HG03565 (cell line): Measurements from ENCODE around the gene ST6GALNAC4.
"Not testable (repeated sequence)": the region's sequence is repeated elsewhere in the genome, so short reads cannot be mapped to it uniquely, and the experiment has no call there.

Experiments
- ATAC-seq: cut with Tn5 transposase; IDR thresholded peaks from one replicate; pipeline ENCODE4 v1.9.1; 2021; ENCODE audit warnings: mild to moderate bottlenecking, moderate library complexity; ENCODE audit not compliant: unreplicated experiment

ST6GALNAC4 gene

GRCh38 chr9:127895811-127896210 is 21.0 kb downstream of the ST6GALNAC4 start:
- no peak for ATAC-seq

- ATAC-seq: no peak
Measured at GRCh38 chr9:127893392-127893791, 23.4 kb downstream of the ST6GALNAC4 start.

- ATAC-seq: no peak
Measured at GRCh38 chr9:127892831-127893230, 24.0 kb downstream of the ST6GALNAC4 start.

- no peak for ATAC-seq
Measured at GRCh38 chr9:127890053-127890452, 26.8 kb downstream of the ST6GALNAC4 start.

GRCh38 chr9:127887792-127888191 is 29.0 kb downstream of the ST6GALNAC4 start:
- no peak for ATAC-seq

- no peak for ATAC-seq
Measured at GRCh38 chr9:127886401-127886972, 30.4 kb downstream of the ST6GALNAC4 start.

- ATAC-seq: no peak
Measured at GRCh38 chr9:127885508-127886281, 31.1 kb downstream of the ST6GALNAC4 start.

- ATAC-seq: no peak
Measured at GRCh38 chr9:127884976-127885490, 31.8 kb downstream of the ST6GALNAC4 start.

GRCh38 chr9:127884427-127884911 is 32.4 kb downstream of the ST6GALNAC4 start:
- no peak for ATAC-seq

GRCh38 chr9:127883959-127884358 is 32.9 kb downstream of the ST6GALNAC4 start:
- ATAC-seq: no peak

- ATAC-seq: not testable (repeated sequence)
Measured at GRCh38 chr9:127881715-127882114, 35.1 kb downstream of the ST6GALNAC4 start.

GRCh38 chr9:127880143-127880542 is 36.7 kb downstream of the ST6GALNAC4 start:
- ATAC-seq: no peak

- ATAC-seq: no peak
Measured at GRCh38 chr9:127878652-127879390, 38.0 kb downstream of the ST6GALNAC4 start.

- ATAC-seq: no peak
Measured at GRCh38 chr9:127878001-127878651, 38.7 kb downstream of the ST6GALNAC4 start.

GRCh38 chr9:127877566-127877998 is 39.3 kb downstream of the ST6GALNAC4 start, which contains the start of gene AK1:
Gene AK1, minus strand, starts transcription at chr9:127877675. Its CDS starts 3,058 bp downstream, at chr9:127874617.
- no peak for ATAC-seq

GRCh38 chr9:127876764-127877562 is 39.9 kb downstream of the ST6GALNAC4 start:
- no peak for ATAC-seq

- ATAC-seq: no peak
Measured at GRCh38 chr9:127876026-127876763, 40.6 kb downstream of the ST6GALNAC4 start.

GRCh38 chr9:127875306-127875966 is 41.4 kb downstream of the ST6GALNAC4 start:
- ATAC-seq: no peak
